A172 (cell line): ENCODE data around the gene FAT1. TPM values are rescaled to one million over a fixed set of nuclear protein-coding genes. Genes with fewer than 3 reads are reported as not detected.
"Not testable (repeated sequence)": the region's sequence is repeated elsewhere in the genome, so short reads cannot be mapped to it uniquely, and the experiment has no call there.

Source experiments
- DNase-seq: peaks from one replicate; pipeline ENCODE4 v3.0.0-alpha.2; 2015; ENCODE audit warnings: low spot score
- total RNA-seq: library from RNA; depleted of rRNA; stranded (reverse); fragments of >200 nt; shearing (Covaris generic); gene quantifications from 2 replicates; pipeline ENCODE4 v1.2.3, GENCODE V29; 2014

The FAT1 gene
- total RNA-seq, 1 experiment from 2014 or later: 128 TPM

DNA sequence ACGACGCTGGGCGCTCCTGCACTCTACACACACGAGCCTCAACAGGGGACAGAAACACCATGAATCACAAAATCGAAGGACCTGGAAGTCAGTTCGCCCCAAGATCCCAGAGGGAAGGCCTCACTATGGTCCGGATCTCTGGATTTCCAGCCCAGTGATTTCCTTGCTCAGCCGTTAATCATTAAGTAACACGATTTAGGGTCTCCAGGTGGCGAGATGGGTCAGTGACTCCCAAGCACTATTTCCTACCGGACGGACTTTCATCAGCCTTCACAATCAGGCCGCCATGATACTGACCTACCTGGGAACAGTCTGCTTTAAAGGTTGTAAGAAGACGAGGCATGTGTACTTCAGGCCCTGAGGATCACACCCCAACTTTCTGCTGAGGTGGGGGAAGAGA is 63.7 kb downstream of the FAT1 start:
- no peak for DNase-seq

GRCh38 chr4:186659456-186659855 is 64.2 kb downstream of the FAT1 start:
- not testable (repeated sequence) for DNase-seq

GRCh38 chr4:186658657-186659056 is 65.0 kb downstream of the FAT1 start:
- no peak for DNase-seq

GRCh38 chr4:186657764-186658163 is 65.9 kb downstream of the FAT1 start:
- peak; percentile 41 for DNase-seq

- DNase-seq: no peak
Observed at GRCh38 chr4:186653969-186654368, 69.7 kb downstream of the FAT1 start.

GRCh38 chr4:186651624-186652023 is 72.0 kb downstream of the FAT1 start:
- DNase-seq: no peak

DNA sequence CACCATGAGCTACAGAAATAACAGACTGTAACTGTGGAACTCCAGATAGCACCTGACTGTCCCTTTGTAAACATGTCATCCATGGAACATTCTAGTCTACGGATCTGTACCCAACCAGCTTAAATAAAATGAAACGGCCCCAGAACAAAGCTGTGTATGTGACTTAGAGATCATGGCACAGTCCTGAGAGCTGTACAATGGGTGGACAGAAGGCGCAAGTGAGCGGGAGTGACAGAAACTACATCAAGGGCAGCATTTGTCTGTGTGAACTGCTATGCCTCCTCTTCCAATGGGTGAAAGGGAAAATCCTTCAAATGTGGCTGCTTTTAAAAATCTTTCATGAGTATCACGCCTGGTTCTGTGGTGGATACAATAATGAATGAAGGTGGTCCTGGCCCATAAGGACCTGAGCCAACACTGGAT is 72.5 kb downstream of the FAT1 start:
- DNase-seq: no peak

GRCh38 chr4:186650401-186651180 is 73.1 kb downstream of the FAT1 start:
- DNase-seq: no peak

DNA sequence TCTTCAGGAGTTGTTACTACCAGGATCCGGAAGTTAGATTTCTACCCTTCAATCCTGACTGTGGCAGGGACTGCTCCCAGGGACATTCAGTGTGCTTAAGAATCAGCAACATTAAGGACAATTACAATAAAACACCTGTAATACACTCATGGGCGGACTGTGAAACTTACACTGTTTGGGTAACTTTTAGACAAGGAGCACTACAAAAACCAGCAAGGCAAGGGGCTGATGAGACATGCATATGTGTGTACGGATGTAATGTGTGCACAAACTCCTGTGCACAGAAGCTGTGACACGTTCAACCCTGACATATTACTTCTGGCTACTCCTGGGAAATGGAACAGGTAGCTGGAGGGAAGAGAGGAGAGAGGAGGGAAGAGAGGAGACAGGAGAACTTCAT is 75.8 kb downstream of the FAT1 start:
- DNase-seq: no peak

- DNase-seq: no peak
Observed at GRCh38 chr4:186644737-186645261, 78.9 kb downstream of the FAT1 start.

DNA sequence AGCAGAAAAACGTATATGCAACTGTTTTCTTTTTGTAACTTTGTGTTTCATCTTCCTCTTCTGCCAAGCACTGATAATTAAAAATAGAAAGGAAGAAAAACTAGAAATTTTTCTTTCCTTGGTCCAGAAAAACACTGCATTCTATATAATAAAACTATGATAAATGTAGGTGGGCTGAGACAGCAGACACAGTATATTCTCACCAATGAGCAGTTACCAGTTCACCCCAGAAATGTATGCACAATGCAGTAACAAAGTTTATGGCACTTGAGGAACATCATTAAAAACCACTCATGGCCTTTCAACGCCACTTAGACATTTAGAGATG is 79.4 kb downstream of the FAT1 start:
- DNase-seq: no peak

DNA sequence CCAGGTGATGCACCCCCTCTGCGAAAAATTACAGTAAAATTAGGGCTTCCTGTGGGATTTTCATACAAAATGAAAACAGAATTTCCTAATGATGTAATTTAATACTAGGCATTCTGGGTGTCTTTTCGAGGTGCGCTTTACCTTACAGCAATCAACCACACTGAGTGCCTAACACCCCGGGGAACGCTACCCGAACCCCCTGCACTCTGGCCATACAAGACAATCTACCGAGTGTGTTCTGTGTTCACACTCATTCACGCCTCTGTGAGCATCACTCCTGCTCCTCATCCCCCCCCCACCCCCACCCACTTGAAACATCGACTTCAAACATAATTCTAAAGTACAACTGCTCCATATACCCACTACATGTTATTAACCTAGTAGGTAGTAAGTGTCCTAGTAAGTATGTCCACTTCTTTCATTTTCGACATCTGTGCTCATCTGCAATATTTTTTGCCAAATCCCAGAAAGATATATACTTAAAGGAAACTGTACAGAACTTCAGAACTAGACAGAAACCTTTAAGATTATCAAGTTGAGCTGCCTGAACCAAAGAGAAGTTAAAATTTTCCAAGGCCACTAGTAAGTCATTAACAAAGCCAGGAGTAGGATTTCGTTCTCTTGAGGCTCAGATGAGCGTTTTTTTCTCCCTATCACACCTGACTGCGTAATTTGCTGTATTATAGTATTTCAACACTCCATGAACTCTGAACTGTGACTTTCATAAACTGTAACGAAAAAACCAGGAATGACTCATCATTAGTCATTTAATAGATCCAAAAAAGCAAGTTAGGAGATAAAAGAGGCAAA is 80.0 kb downstream of the FAT1 start:
- DNase-seq: peak; percentile 56

GRCh38 chr4:186642998-186643397 is 80.7 kb downstream of the FAT1 start:
- DNase-seq: no peak

- DNase-seq: no peak
Observed at GRCh38 chr4:186642530-186642929, 81.1 kb downstream of the FAT1 start.

- DNase-seq: no peak
Observed at GRCh38 chr4:186634591-186635128, 89.0 kb downstream of the FAT1 start.

- DNase-seq: no peak
Observed at GRCh38 chr4:186633844-186634243, 89.8 kb downstream of the FAT1 start.

DNA sequence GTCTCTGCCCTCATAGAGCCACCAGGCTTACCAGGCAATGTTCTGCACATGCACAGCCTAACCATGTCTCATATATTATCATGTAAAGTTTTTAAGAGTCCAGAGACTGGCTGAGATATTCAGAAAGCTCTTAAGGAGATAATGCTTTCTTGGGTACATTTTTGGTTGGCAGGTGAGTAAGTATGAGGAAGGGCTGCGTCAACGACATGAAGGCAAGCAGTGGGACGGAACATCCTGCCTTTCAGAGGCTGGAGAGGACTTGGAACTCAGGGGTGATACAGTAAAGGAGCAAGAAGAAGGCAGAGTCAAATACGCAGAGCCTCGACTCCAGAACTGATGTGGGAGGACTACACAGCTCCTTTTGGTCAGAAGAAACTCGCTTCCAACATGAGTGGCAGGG is 93.5 kb downstream of the FAT1 start:
- no peak for DNase-seq

DNA sequence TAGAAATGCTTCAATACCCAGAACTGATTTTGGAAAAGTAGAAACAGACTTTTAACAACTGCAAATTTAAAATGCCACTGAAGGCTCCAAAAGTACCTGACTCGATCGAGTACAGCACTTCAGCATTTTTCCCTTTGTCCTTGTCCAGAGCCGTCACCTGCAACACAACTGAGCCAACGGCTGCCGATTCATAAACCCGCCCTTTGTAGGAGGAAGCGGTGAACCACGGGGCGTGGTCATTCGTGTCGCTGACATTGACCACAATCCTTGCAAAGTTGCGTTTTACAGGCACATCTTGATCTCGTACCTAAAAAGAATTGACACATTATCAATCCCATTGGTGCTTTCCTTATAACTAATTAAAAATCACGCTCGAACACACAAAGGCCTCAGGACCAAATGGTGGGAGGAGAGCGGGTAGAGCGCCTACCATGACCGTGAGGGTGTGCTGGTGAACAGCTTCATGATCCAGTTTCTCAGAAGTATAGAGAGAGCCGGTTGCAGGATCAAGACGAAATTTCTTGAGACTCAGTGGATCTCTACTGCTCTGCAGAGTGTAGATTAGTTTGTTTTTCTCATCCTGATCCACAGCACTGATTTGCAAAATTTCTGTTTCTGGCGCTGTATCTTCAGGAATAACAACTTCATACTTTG is 95.5 kb downstream of the FAT1 start:
- peak; percentile 71 for DNase-seq

- peak; percentile 68 for DNase-seq
Observed at GRCh38 chr4:186627226-186627865, 96.3 kb downstream of the FAT1 start.

DNA sequence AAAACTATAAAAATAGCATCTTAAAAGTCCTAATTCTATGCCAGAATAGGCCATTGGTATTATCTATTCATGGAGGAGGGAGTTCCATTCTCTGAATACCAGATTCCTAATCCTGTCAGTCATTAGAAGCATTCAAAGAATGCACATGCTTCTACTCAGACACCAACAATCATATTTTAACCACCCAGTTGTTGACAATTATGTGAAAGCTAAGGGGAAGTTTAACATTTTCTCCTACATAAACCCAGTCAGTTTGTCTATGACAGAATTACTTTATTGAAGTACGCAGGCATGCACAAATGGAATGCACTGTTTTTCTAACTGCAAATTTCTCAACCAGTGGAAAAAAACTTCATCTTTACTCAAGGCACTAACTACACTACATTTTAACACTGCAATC is 98.7 kb downstream of the FAT1 start:
- DNase-seq: peak; percentile 72

DNA sequence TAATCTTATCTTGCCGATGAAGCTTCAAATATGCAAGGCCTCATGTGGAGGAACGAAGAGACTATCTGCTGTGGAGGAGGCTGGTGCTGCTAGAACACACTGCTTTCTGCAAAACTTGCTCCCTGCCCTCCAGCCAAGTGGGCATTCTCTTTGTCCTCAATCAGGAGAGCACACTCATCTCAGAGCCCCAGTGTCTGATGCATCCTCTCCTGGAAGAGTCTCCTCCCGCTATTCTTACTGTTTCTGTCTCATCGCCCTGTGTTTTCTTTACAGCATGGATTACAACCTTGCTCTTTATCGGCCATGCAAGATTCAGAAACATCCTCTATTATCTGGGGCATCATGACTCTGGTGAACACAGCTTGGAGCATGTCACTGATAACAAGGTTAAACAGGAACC is 100.1 kb downstream of the FAT1 start:
- DNase-seq: no peak
